ENCODE results near the gene PLCB4.
A peak's percentile ranks its signal among the peaks of the same experiment; 100 is the strongest.
"Not testable (repeated sequence)": the region's sequence is repeated elsewhere in the genome, so short reads cannot be mapped to it uniquely, and the experiment has no call there.

PLCB4 gene

GRCh38 chr20:9385345-9386310, 316.7 kb downstream of the PLCB4 start:
- not testable (repeated sequence) for DNase-seq

GRCh38 chr20:9388160-9388812, 319.4 kb downstream of the PLCB4 start:
- no peak for DNase-seq

GRCh38 chr20:9388813-9389161, 319.9 kb downstream of the PLCB4 start:
- no peak for DNase-seq

GRCh38 chr20:9389346-9389745, 320.5 kb downstream of the PLCB4 start:
- DNase-seq: no peak

- DNase-seq: no peak
These were observed 321.6 kb downstream of the PLCB4 start for GRCh38 chr20:9390441-9390840.

- DNase-seq: peak; percentile 41
These were observed 324.3 kb downstream of the PLCB4 start for GRCh38 chr20:9392892-9393857.

GRCh38 chr20:9395971-9396370, 327.1 kb downstream of the PLCB4 start:
- DNase-seq: no peak

- DNase-seq: peak; percentile 50
These were observed 329.0 kb downstream of the PLCB4 start for GRCh38 chr20:9397928-9398327.

GRCh38 chr20:9398882-9399281, 330.0 kb downstream of the PLCB4 start:
- DNase-seq: no peak

- DNase-seq: no peak
These were observed 330.4 kb downstream of the PLCB4 start for GRCh38 chr20:9399322-9399721.

- no peak for DNase-seq
These were observed 331.5 kb downstream of the PLCB4 start for GRCh38 chr20:9400171-9401025.

GRCh38 chr20:9401371-9401770, 332.5 kb downstream of the PLCB4 start:
- no peak for DNase-seq

- DNase-seq: no peak
These were observed 333.3 kb downstream of the PLCB4 start for GRCh38 chr20:9402141-9402540.

GRCh38 chr20:9402546-9402945, 333.7 kb downstream of the PLCB4 start:
- DNase-seq: no peak

GRCh38 chr20:9403448-9403847, 334.6 kb downstream of the PLCB4 start:
- no peak for DNase-seq

- peak; percentile 71 for DNase-seq
These were observed 339.0 kb downstream of the PLCB4 start for GRCh38 chr20:9407805-9408421.

- DNase-seq: no peak
These were observed 339.8 kb downstream of the PLCB4 start for GRCh38 chr20:9408422-9409300.

GRCh38 chr20:9409352-9409751, 340.5 kb downstream of the PLCB4 start:
- DNase-seq: no peak

GRCh38 chr20:9409981-9410380, 341.1 kb downstream of the PLCB4 start:
- DNase-seq: no peak

GRCh38 chr20:9411833-9412232, 342.9 kb downstream of the PLCB4 start:
- DNase-seq: no peak

- peak; percentile 38 for DNase-seq
These were observed 343.4 kb downstream of the PLCB4 start for GRCh38 chr20:9412309-9412708.
